CD4-positive, alpha-beta T cell (primary cell): Measurements from ENCODE around the gene ITGB1BP2. TPM values are rescaled to one million over a fixed set of nuclear protein-coding genes. Genes with fewer than 3 reads are reported as not detected.
"Not testable (repeated sequence)": the region's sequence is repeated elsewhere in the genome, so short reads cannot be mapped to it uniquely, and the experiment has no call there.

Source experiments
- ATAC-seq: fragments of 200-7000 bp; cut with Tn5 transposase; one replicate; pipeline ENCODE4 v1.10.0; 2022; ENCODE audit warnings: mild to moderate bottlenecking; ENCODE audit not compliant: poor library complexity
- CTCF ChIA-PET: fragments of 350-600 bp; sonication (Branson Sonifier 250); formaldehyde crosslinking; loops from one replicate; lab custom pipeline; 2021; ENCODE audit warnings: antibody characterized with exemption, inconsistent platforms; lab: Charles Lee
- POLR2A ChIA-PET: fragments of 350-600 bp; sonication (Branson Sonifier 250); formaldehyde crosslinking; loops from one replicate; lab custom pipeline; 2021; ENCODE audit warnings: antibody characterized with exemption, inconsistent platforms; lab: Charles Lee
- DNase-seq, 14 experiments: peaks; one replicate each; pipeline ENCODE4 v3.0.0-alpha.2; 2013 to 2020; ENCODE audit warnings: mixed read lengths in 2 of 14
- H3K27ac ChIP-seq, 2 donors: one replicate each; pipeline versions ENCODE4 v1.5.1 to v1.7.0; 2013; ENCODE audit warnings: low read length in 2 of 2, low read depth in 1 of 2, mild to moderate bottlenecking in 1 of 2
- H3K27me3 ChIP-seq, 2 experiments: 1 replicate in 1 of 2; 2 replicates in 1 of 2; pipeline versions ENCODE4 v1.6.1 to v1.7.0; 2013; ENCODE audit warnings: low read length in 2 of 2, control low read depth in 1 of 2, mild to moderate bottlenecking in 1 of 2, moderate library complexity in 1 of 2; ENCODE audit not compliant: insufficient read depth in 2 of 2, control insufficient read depth in 1 of 2
- H3K36me3 ChIP-seq: one replicate; pipeline ENCODE4 v1.6.1; 2013; ENCODE audit warnings: low read length, control low read depth; ENCODE audit not compliant: insufficient read depth
- H3K4me1 ChIP-seq: one replicate; pipeline ENCODE4 v1.6.1; 2013; ENCODE audit warnings: low read length, control low read depth; ENCODE audit not compliant: insufficient read depth
- H3K4me3 ChIP-seq: one replicate; pipeline ENCODE4 v1.5.1; 2013; ENCODE audit warnings: mild to moderate bottlenecking, low read length, moderate library complexity
- H3K9me3 ChIP-seq, 2 experiments: 1 replicate in 1 of 2; 2 replicates in 1 of 2; pipeline versions ENCODE4 v1.6.1 to v1.7.0; 2013; ENCODE audit warnings: low read length in 2 of 2, mild to moderate bottlenecking in 2 of 2, control low read depth in 1 of 2, moderate library complexity in 1 of 2; ENCODE audit not compliant: control insufficient read depth in 1 of 2, insufficient read depth in 1 of 2
- H3K27ac Mint-ChIP-seq: one replicate; pipeline ENCODE4 v1.8.0; 2020; ENCODE audit warnings: mixed read lengths
- H3K27me3 Mint-ChIP-seq: one replicate; pipeline ENCODE4 v1.8.0; 2021; ENCODE audit warnings: mixed read lengths
- H3K36me3 Mint-ChIP-seq: one replicate; pipeline ENCODE4 v1.8.0; 2021; ENCODE audit warnings: low read depth, mixed read lengths
- H3K4me1 Mint-ChIP-seq: one replicate; pipeline ENCODE4 v1.8.0; 2021; ENCODE audit warnings: low read depth, mixed read lengths
- H3K4me3 Mint-ChIP-seq: one replicate; pipeline ENCODE4 v1.8.0; 2020; ENCODE audit warnings: mild to moderate bottlenecking, mixed read lengths
- H3K9me3 Mint-ChIP-seq: one replicate; pipeline ENCODE4 v1.8.0; 2020; ENCODE audit warnings: mixed read lengths
- intact Hi-C, 2 experiments: fragments of 100-400 bp; cut with DNase I in 1 of 2; cut with micrococcal nuclease in 1 of 2; formaldehyde crosslinking; loops; one replicate each; pipeline versions ENCODE4 v1.15.1 to v1.9.0; 2023 to 2025; cut with DNase I, micrococcal nuclease
- total RNA-seq, 174 experiments: library from RNA in 2 of 174; stranded (reverse) in 2 of 174; gene quantifications; one replicate each; pipeline ENCODE4 v1.2.3 and lab custom pipeline; 2021 to 2026

The ITGB1BP2 gene
- total RNA-seq, 2 experiments from 2014 or later, result 2.9 to 3.4 TPM

DNA sequence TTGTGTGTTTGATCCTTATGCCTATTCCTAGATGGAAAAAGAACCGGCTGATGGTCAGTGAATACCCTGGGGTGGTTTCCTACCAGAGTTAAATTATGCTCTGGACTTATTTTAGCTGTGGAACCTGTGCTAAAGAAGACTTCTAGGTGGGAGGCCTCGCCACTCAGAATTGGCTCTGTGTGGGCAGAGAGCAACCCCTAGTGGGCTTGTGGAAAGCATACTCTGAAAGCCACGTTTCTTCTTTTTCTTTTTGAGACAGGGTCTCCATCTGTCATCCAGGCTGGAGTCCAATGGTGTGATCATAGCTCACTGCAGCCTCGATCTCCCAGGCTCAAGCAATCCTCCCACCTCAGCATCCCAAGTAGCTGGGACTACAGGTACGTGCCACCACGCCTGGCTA, 48.3 kb downstream of the ITGB1BP2 start:
- H3K27me3 Mint-ChIP-seq, POLR2A ChIA-PET, H3K27ac ChIP-seq, intact Hi-C loops, H3K4me3 Mint-ChIP-seq, H3K36me3 Mint-ChIP-seq, H3K4me1 Mint-ChIP-seq, H3K4me1 ChIP-seq, H3K27me3 ChIP-seq, H3K27ac Mint-ChIP-seq, DNase-seq, H3K4me3 ChIP-seq, CTCF ChIA-PET, ATAC-seq, H3K36me3 ChIP-seq, H3K9me3 Mint-ChIP-seq, H3K9me3 ChIP-seq: not testable (repeated sequence)

DNA sequence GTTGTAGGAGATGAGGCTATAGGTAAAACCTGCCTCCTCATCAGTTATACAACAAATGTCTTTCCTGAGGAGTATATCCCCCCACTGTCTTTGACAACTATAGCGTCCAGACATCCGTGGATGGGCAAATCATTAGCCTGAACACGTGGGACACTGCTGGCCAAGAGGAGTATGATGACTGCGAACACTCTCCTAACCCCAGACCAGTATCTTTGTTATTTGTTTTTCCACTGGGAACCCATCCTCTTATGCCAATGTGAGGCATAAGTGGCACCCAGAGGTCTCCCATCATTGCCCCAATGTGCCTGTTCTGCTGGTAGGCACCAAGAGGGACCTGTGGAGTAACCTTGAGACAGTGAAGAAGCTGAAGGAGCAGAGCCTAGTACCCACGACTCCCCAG, 50.9 kb downstream of the ITGB1BP2 start:
- H3K4me1 ChIP-seq, H3K4me3 ChIP-seq, H3K9me3 Mint-ChIP-seq, H3K4me1 Mint-ChIP-seq, ATAC-seq, H3K27me3 ChIP-seq, H3K27ac ChIP-seq, CTCF ChIA-PET, H3K4me3 Mint-ChIP-seq, H3K9me3 ChIP-seq, intact Hi-C loops, H3K27me3 Mint-ChIP-seq, H3K36me3 ChIP-seq, H3K36me3 Mint-ChIP-seq, DNase-seq: not testable (repeated sequence)
- POLR2A ChIA-PET, result interaction anchor here (0.6 to 2.3 kb wide), 2 partner anchors 13 to 246 kb away, joined by 3 to 9 read pairs; partner anchors contain the start of gene TAF1
- H3K27ac Mint-ChIP-seq, result peak overlapping the region; percentile 35

Other genes with a start within 250 kb of the ITGB1BP2 start
- 10 to 100 TPM; 20.5 to 22.4 TPM for gene SNX12, start 233.4 kb upstream of the ITGB1BP2 start, total RNA-seq
- 10 to 100 TPM; 20.9 to 23.8 TPM for gene FOXO4, start 205.9 kb upstream of the ITGB1BP2 start, total RNA-seq
- 10 to 100 TPM; 71.9 to 82.3 TPM for gene CXorf65, start 195.0 kb upstream of the ITGB1BP2 start, total RNA-seq
- gene IL2RG, start 190.2 kb upstream of the ITGB1BP2 start, total RNA-seq, result 100 to 1,000 TPM; 213 to 225 TPM
- 10 to 100 TPM; 44.5 to 55.3 TPM for gene MED12, start 183.2 kb upstream of the ITGB1BP2 start, total RNA-seq
- gene NLGN3, start 156.9 kb upstream of the ITGB1BP2 start, total RNA-seq, result 1 to 10 TPM; 3.4 to 4.3 TPM
- not detected for gene GJB1, start 78.5 kb upstream of the ITGB1BP2 start, total RNA-seq
- gene ZMYM3, start 47.6 kb upstream of the ITGB1BP2 start, total RNA-seq, result 10 to 100 TPM; 16.7 to 17.6 TPM
- gene NONO, start 18.1 kb upstream of the ITGB1BP2 start, total RNA-seq, result 100 to 1,000 TPM; 440 to 472 TPM
- gene TAF1, start 64.6 kb downstream of the ITGB1BP2 start, total RNA-seq, result 10 to 100 TPM; 61.0 to 62.2 TPM
- gene OGT, start 231.4 kb downstream of the ITGB1BP2 start, total RNA-seq, result 100 to 1,000 TPM; 279 to 295 TPM